Cardiac fibroblast (primary cell): ENCODE measurements around the gene IFRD1.
"Not testable (repeated sequence)": the region's sequence is repeated elsewhere in the genome, so short reads cannot be mapped to it uniquely, and the experiment has no call there.

Source experiments
- DNase-seq, 2 donors: peaks; one replicate each; pipeline versions ENCODE4 v3.0.0 to v3.0.0-alpha.2; 2010; ENCODE audit warnings: low read depth in 2 of 2
- H3K4me3 ChIP-seq, 2 donors: replicated peaks in 1 of 2; 1 replicate in 1 of 2; 2 replicates in 1 of 2; pipeline ENCODE4 v1.5.1; 2011; ENCODE audit warnings: low read depth in 2 of 2, low read length in 2 of 2, mild to moderate bottlenecking in 2 of 2, moderate library complexity in 1 of 2
- CTCF ChIP-seq: IDR thresholded peaks from one replicate; pipeline ENCODE4 v1.5.1; 2011; ENCODE audit warnings: low read depth, mild to moderate bottlenecking, low read length, inconsistent platforms

Gene IFRD1

GRCh38 chr7:112449353-112449752 is 907 bp upstream of the IFRD1 start:
- no peak for TF ChIP-seq CTCF
- H3K4me3 ChIP-seq: peak overlapping the region; percentile 97 to 98
- peak in 1 of 2 donors; percentile 57 for DNase-seq

GRCh38 chr7:112450807-112451761 is 824 bp downstream of the IFRD1 start:
- peak; percentile 97 to 98 for DNase-seq
- peak overlapping the region; percentile 97 to 98 for H3K4me3 ChIP-seq
- no peak for TF ChIP-seq CTCF

GRCh38 chr7:112452102-112452888 is 2.0 kb downstream of the IFRD1 start:
- DNase-seq: peak; percentile 69 to 82
- TF ChIP-seq CTCF: peak; percentile 39
- peak overlapping the region; percentile 97 to 98 for H3K4me3 ChIP-seq

GRCh38 chr7:112453505-112454171 is 3.4 kb downstream of the IFRD1 start:
- H3K4me3 ChIP-seq: peak overlapping the region in 1 of 2 donors; percentile 5

GRCh38 chr7:112454191-112454590 is 3.9 kb downstream of the IFRD1 start:
- not testable (repeated sequence) for H3K4me3 ChIP-seq, DNase-seq

More at GRCh38 chr7:112453505-112454171, 3.4 kb downstream of the IFRD1 start:
- peak; percentile 71 to 78 for DNase-seq
- TF ChIP-seq CTCF: no peak

GRCh38 chr7:112459645-112460044 is 9.4 kb downstream of the IFRD1 start:
- TF ChIP-seq CTCF: no peak
- no peak for DNase-seq

More at GRCh38 chr7:112459645-112460044, 9.4 kb downstream of the IFRD1 start:
- H3K4me3 ChIP-seq: no peak overlapping the region
